Suprapubic skin (tissue), 4 donors: ENCODE results near the gene ISM1. TPM values are rescaled to one million over a fixed set of nuclear protein-coding genes. Genes with fewer than 3 reads are reported as not detected.
A peak's percentile ranks its signal among the peaks of the same experiment; 100 is the strongest.

Experiments
- DNase-seq, 2 donors: peaks; one replicate each; pipeline ENCODE4 v3.0.0-alpha.2; 2019; ENCODE audit warnings: low spot score in 2 of 2
- H3K27ac ChIP-seq: fragments of 200-600 bp; sonication (generic); one replicate; pipeline ENCODE4 v1.5.1; 2019
- H3K27me3 ChIP-seq: fragments of 200-600 bp; sonication (generic); one replicate; pipeline ENCODE4 v1.5.1; 2019
- H3K36me3 ChIP-seq: fragments of 200-600 bp; sonication (generic); one replicate; pipeline ENCODE4 v1.5.1; 2019
- H3K4me1 ChIP-seq: fragments of 200-600 bp; sonication (generic); one replicate; pipeline ENCODE4 v1.5.1; 2019
- H3K4me3 ChIP-seq: fragments of 200-600 bp; sonication (generic); one replicate; pipeline ENCODE4 v1.5.1; 2019; ENCODE audit warnings: mild to moderate bottlenecking
- H3K9me3 ChIP-seq: fragments of 200-600 bp; sonication (generic); one replicate; pipeline ENCODE4 v1.5.1; 2019
- EP300 ChIP-seq: sonication (generic); formaldehyde crosslinking; IDR thresholded peaks from one replicate; pipeline ENCODE4 v1.6.1; 2017; ENCODE audit warnings: antibody characterized with exemption
- POLR2A ChIP-seq, 2 donors: fragments of 450-650 bp; IDR thresholded peaks; one replicate each; pipeline ENCODE4 v1.6.1; 2017; ENCODE audit warnings: antibody characterized with exemption in 2 of 2, mild to moderate bottlenecking in 2 of 2, moderate library complexity in 2 of 2
- POLR2AphosphoS5 ChIP-seq, 3 donors: sonication (generic); formaldehyde crosslinking; IDR thresholded peaks; one replicate each; pipeline ENCODE4 v1.6.1; 2017; ENCODE audit warnings: antibody characterized with exemption in 3 of 3
- WGBS: methylation state at CpG from one replicate; pipeline ENCODE4 v1.1.5; 2018; 5-methylcytosine and 5-hydroxymethylcytosine counted together
- total RNA-seq, 4 donors: library from RNA; depleted of rRNA; stranded (reverse); fragments of >200 nt; gene quantifications; one replicate each; pipeline ENCODE4 v1.1.0, GENCODE V29; 2016
- TF ChIP-seq, protein P1 (sequence below), 2 donors: fragments of 200-600 bp in 1 of 2; fragments of 450-650 bp in 1 of 2; sonication (generic) in 1 of 2; IDR thresholded peaks; one replicate each; pipeline ENCODE4 v1.5.1; 2016 to 2019; ENCODE audit warnings: antibody characterized with exemption in 2 of 2, mild to moderate bottlenecking in 1 of 2, moderate library complexity in 1 of 2

ISM1 gene
- total RNA-seq, 4 donors from 2014 or later = 9.0 to 21.8 (median 12.9) TPM

DNA sequence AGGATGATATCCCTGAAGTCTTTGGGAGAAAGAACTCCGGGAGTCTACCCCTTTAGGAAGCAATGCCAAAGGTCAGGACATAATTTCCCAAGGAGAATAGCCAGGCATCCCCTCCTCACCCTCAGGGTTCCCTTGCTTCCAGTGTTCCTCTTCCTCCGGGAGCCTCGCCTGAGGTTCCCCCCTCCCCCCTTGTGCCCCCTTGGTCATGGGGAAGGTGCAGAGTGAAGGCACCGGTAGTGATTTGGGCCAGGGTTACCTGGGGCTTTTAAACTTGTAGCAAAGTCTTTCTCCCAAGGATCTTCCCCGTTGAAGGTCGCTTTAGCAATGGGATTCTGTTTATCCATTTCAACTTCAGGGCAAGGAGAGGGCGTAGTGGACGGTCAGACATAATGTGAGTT is 1.2 kb downstream of the ISM1 start:
- TF ChIP-seq POLR2AphosphoS5 (IDR thresholded peaks at IDR 0.05) = no peak
- TF ChIP-seq POLR2A (IDR thresholded peaks at IDR 0.05) = no peak
- TF ChIP-seq, protein P1, sequence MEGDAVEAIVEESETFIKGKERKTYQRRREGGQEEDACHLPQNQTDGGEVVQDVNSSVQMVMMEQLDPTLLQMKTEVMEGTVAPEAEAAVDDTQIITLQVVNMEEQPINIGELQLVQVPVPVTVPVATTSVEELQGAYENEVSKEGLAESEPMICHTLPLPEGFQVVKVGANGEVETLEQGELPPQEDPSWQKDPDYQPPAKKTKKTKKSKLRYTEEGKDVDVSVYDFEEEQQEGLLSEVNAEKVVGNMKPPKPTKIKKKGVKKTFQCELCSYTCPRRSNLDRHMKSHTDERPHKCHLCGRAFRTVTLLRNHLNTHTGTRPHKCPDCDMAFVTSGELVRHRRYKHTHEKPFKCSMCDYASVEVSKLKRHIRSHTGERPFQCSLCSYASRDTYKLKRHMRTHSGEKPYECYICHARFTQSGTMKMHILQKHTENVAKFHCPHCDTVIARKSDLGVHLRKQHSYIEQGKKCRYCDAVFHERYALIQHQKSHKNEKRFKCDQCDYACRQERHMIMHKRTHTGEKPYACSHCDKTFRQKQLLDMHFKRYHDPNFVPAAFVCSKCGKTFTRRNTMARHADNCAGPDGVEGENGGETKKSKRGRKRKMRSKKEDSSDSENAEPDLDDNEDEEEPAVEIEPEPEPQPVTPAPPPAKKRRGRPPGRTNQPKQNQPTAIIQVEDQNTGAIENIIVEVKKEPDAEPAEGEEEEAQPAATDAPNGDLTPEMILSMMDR (IDR thresholded peaks at IDR 0.05) = no peak
- no peak for TF ChIP-seq EP300
- DNase-seq = no peak
- no peaks in the 10 kb centered on the region for H3K9me3 ChIP-seq
- peaks cover 28% of the 10 kb centered on the region for H3K4me1 ChIP-seq
- H3K4me3 ChIP-seq = peak overlapping the region; percentile 81
- H3K27me3 ChIP-seq = peaks cover 24% of the 10 kb centered on the region
- 36% methylated on average over 8 of the region's 8 CpGs for WGBS
- no peaks in the 10 kb centered on the region for H3K36me3 ChIP-seq
- H3K27ac ChIP-seq = no peak overlapping the region

DNA sequence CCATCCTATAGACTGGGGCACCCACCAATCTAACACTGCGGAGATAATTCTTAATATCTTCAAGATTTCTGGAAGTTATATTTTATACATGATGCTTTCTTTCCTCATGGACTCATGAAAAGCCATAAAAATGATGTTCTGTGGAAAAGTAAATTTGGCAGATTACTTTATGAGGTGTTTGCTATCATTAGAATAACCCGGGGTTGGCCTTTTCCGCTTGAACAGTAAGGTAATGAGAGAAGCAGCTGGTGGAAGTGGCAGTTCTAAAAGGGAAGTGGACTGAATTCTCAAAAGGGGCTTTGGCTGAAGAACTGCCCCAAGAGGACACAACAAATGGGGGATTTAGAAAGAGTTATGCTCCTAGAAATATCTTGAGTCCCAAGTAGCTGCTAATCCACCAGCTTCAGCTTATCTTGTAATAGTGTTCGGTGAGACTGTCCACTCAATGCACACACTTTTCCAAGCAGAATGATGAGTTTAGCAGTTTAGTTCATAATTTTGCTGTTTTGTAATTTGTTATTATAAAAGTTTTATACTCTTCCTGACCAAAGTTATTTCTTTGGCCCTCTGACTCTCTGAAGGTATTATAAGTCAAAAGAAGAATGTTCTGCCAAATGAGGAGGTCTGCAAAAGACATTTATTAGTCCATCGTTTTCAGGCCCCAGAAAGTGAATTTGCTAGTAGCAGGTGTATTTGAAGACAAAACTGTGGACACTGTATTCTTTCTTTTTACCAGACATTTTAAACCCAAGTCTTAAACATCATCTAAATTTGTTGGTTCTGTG is 2.9 kb downstream of the ISM1 start:
- no peak overlapping the region for H3K27ac ChIP-seq
- H3K4me3 ChIP-seq = peak overlapping the region; percentile 22
- peaks cover 28% of the 10 kb centered on the region for H3K4me1 ChIP-seq
- peaks cover 20% of the 10 kb centered on the region for H3K27me3 ChIP-seq
- WGBS = 57% methylated on average over 5 of the region's 5 CpGs
- H3K36me3 ChIP-seq = no peaks in the 10 kb centered on the region
- no peaks in the 10 kb centered on the region for H3K9me3 ChIP-seq
- no peak for DNase-seq
- TF ChIP-seq POLR2AphosphoS5 (IDR thresholded peaks at IDR 0.05) = no peak
- TF ChIP-seq POLR2A (IDR thresholded peaks at IDR 0.05) = no peak
- TF ChIP-seq EP300 = no peak
- TF ChIP-seq, protein P1 (IDR thresholded peaks at IDR 0.05) = no peak

DNA sequence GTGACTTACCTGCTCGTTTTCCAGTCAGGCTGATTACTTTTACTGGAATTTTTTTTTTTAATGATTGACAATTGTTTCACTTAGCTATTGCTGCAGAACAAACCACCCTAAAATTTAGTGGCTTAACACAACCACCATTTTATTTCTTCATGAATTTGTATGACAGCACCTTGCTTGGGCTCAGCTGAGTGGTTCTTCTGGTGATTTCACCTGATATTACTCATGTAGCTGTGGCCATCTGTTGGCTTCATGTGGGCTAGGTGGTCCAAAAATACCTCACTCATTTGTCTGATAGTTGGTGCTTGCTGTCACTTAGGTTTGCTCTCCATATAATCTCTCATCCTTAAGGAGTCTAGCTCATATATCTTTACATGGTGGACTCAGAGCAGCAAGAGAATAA is 5.3 kb downstream of the ISM1 start:
- no peak overlapping the region for H3K4me3 ChIP-seq
- H3K27ac ChIP-seq = no peak overlapping the region
- WGBS = 71% methylated on average over 1 of the region's 1 CpG
- H3K36me3 ChIP-seq = no peaks in the 10 kb centered on the region
- TF ChIP-seq, protein P1 (IDR thresholded peaks at IDR 0.05) = no peak
- no peak for TF ChIP-seq POLR2A (IDR thresholded peaks at IDR 0.05)
- no peak for TF ChIP-seq POLR2AphosphoS5 (IDR thresholded peaks at IDR 0.05)
- TF ChIP-seq EP300 = no peak
- no peaks in the 10 kb centered on the region for H3K9me3 ChIP-seq
- peaks cover 15% of the 10 kb centered on the region for H3K4me1 ChIP-seq
- H3K27me3 ChIP-seq = no peaks in the 10 kb centered on the region
- no peak for DNase-seq

DNA sequence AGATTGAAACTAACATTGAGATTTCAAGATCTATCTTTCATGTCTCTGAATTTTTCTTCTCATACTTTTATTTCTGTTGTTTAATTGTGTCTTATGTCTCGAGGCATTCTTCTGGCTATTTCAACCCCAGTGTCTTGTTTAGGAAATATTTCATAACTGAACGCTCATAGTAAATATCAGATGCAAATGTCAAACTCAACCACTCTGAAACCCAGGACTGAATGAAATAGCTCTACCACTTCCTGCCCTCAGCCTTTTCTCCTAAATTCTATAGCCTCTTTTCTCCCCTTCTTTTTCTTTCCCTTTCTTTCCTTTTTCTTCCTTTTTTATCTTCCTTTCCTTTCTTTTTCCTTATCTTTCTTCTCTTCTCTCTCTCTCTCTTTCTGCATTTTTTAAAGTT is 7.7 kb downstream of the ISM1 start:
- H3K9me3 ChIP-seq = no peaks in the 10 kb centered on the region
- no peak overlapping the region for H3K4me3 ChIP-seq
- H3K36me3 ChIP-seq = no peaks in the 10 kb centered on the region
- peaks cover 5% of the 10 kb centered on the region for H3K4me1 ChIP-seq
- no peaks in the 10 kb centered on the region for H3K27me3 ChIP-seq
- 90% methylated on average over 2 of the region's 2 CpGs for WGBS
- TF ChIP-seq POLR2AphosphoS5 (IDR thresholded peaks at IDR 0.05) = no peak
- no peak for TF ChIP-seq POLR2A (IDR thresholded peaks at IDR 0.05)
- no peak for TF ChIP-seq EP300
- TF ChIP-seq, protein P1 (IDR thresholded peaks at IDR 0.05) = no peak
- no peak overlapping the region for H3K27ac ChIP-seq
- DNase-seq = no peak

DNA sequence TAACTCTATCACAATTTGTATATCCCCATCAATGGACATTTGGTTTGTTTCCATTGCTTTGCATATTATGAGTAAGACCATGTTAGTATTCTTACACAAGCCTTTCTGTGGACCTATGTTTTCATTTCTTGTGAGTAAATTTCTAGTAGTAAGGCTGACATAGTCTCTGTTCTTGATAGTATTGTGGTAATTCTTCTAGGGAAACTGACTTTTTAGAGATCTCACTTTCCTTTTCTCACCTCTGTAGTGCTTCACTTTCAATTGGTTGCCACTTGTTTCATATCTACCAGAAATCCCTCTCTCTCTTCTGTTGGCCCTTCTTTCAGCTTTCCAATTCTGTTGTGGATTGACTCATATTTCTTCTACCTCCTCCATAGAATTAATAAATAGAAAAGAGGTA is 8.5 kb downstream of the ISM1 start:
- no peaks in the 10 kb centered on the region for H3K36me3 ChIP-seq
- no peak overlapping the region for H3K27ac ChIP-seq
- no peak overlapping the region for H3K4me3 ChIP-seq
- peaks cover 5% of the 10 kb centered on the region for H3K4me1 ChIP-seq
- H3K27me3 ChIP-seq = no peaks in the 10 kb centered on the region
- H3K9me3 ChIP-seq = no peaks in the 10 kb centered on the region
- TF ChIP-seq POLR2A (IDR thresholded peaks at IDR 0.05) = no peak
- no peak for TF ChIP-seq EP300
- TF ChIP-seq POLR2AphosphoS5 (IDR thresholded peaks at IDR 0.05) = no peak
- TF ChIP-seq, protein P1 (IDR thresholded peaks at IDR 0.05) = no peak
- no peak for DNase-seq
